SK-N-SH treated with all-trans-retinoic acid at 6 μM for 48 hours (cell line): ENCODE results near the gene AKAP8.

ENCODE experiments used
- ATAC-seq: fragments of 200-7000 bp; cut with Tn5 transposase; 3 replicates; pipeline ENCODE4 v1.9.1; 2020; ENCODE audit warnings: mild to moderate bottlenecking, moderate library complexity
- ARNTL ChIP-seq: fragments of 450-650 bp; formaldehyde crosslinking; IDR thresholded peaks from 2 replicates; pipeline ENCODE4 v1.5.0; 2020; ENCODE audit warnings: low read depth, mild to moderate bottlenecking, moderate library complexity, borderline replicate concordance
- BACH2 ChIP-seq: fragments of 250-450 bp; sonication (Bioruptor Pico); IDR thresholded peaks from 2 replicates; pipeline ENCODE4 v1.9.0; 2021; ENCODE audit warnings: mild to moderate bottlenecking, borderline replicate concordance
- CREB5 ChIP-seq: fragments of 250-450 bp; sonication (Bioruptor Pico); IDR thresholded peaks from 2 replicates; pipeline ENCODE4 v1.5.1; 2020; ENCODE audit warnings: low read depth, mild to moderate bottlenecking, moderate library complexity
- CSDC2 ChIP-seq: fragments of 250-450 bp; sonication (Bioruptor Pico); IDR thresholded peaks from 2 replicates; pipeline ENCODE4 v1.5.0; 2020; ENCODE audit warnings: mild to moderate bottlenecking, moderate library complexity
- CSRNP3 ChIP-seq: fragments of 250-450 bp; sonication (Bioruptor Pico); IDR thresholded peaks from 2 replicates; pipeline ENCODE4 v1.5.1; 2021; ENCODE audit warnings: mild to moderate bottlenecking, moderate library complexity
- ESRRG ChIP-seq: fragments of 250-450 bp; sonication (Bioruptor Pico); IDR thresholded peaks from 2 replicates; pipeline ENCODE4 v1.6.1; 2021; ENCODE audit warnings: mild to moderate bottlenecking
- GLIS3 ChIP-seq: fragments of 250-450 bp; sonication (Bioruptor Pico); IDR thresholded peaks from 2 replicates; pipeline ENCODE4 v1.5.0; 2020; ENCODE audit warnings: mild to moderate bottlenecking, moderate library complexity
- ISL1 ChIP-seq: fragments of 250-450 bp; sonication (Bioruptor Pico); IDR thresholded peaks from 2 replicates; pipeline ENCODE4 v2.1.2; 2022; ENCODE audit warnings: mild to moderate bottlenecking, moderate library complexity
- OSR1 ChIP-seq: fragments of 250-450 bp; sonication (Bioruptor Pico); IDR thresholded peaks from 2 replicates; pipeline ENCODE4 v1.8.0; 2022; ENCODE audit warnings: moderate library complexity, mild to moderate bottlenecking, inconsistent platforms
- PPARA ChIP-seq: fragments of 250-450 bp; sonication (Bioruptor Pico); IDR thresholded peaks from 2 replicates; pipeline ENCODE4 v1.5.0; 2020; ENCODE audit warnings: mild to moderate bottlenecking, borderline replicate concordance
- SNAI2 ChIP-seq: fragments of 250-450 bp; sonication (Bioruptor Pico); IDR thresholded peaks from 2 replicates; pipeline ENCODE4 v1.5.0; 2020; ENCODE audit warnings: mild to moderate bottlenecking, moderate library complexity
- TOX ChIP-seq: fragments of 250-450 bp; sonication (Bioruptor Pico); IDR thresholded peaks from 2 replicates; pipeline ENCODE4 v1.8.0; 2021; ENCODE audit warnings: mild to moderate bottlenecking, moderate library complexity, borderline replicate concordance
- TSHZ2 ChIP-seq: fragments of 250-450 bp; sonication (Bioruptor Pico); IDR thresholded peaks from 2 replicates; pipeline ENCODE4 v1.5.0; 2020; ENCODE audit warnings: mild to moderate bottlenecking, moderate library complexity
- ZC3H10 ChIP-seq: fragments of 250-450 bp; sonication (Bioruptor Pico); IDR thresholded peaks from 2 replicates; pipeline ENCODE4 v1.5.1; 2021; ENCODE audit warnings: mild to moderate bottlenecking, moderate library complexity
- ZFP3 ChIP-seq: fragments of 250-450 bp; sonication (Bioruptor Pico); IDR thresholded peaks from 2 replicates; pipeline ENCODE4 v1.5.0; 2020; ENCODE audit warnings: mild to moderate bottlenecking, moderate library complexity
- ZFP30 ChIP-seq: fragments of 450-650 bp; formaldehyde crosslinking; IDR thresholded peaks from 2 replicates; pipeline ENCODE4 v1.5.0; 2022; ENCODE audit warnings: mild to moderate bottlenecking, moderate library complexity
- ZNF565 ChIP-seq: fragments of 450-650 bp; formaldehyde crosslinking; conservative IDR thresholded peaks from 2 replicates; pipeline ENCODE4 v1.5.0; 2020; ENCODE audit warnings: low read depth, mild to moderate bottlenecking, moderate library complexity
- ZNF70 ChIP-seq: fragments of 450-650 bp; formaldehyde crosslinking; IDR thresholded peaks from 2 replicates; pipeline ENCODE4 v1.5.0; 2020; ENCODE audit warnings: mild to moderate bottlenecking, moderate library complexity
- ZNF8 ChIP-seq: fragments of 450-650 bp; formaldehyde crosslinking; IDR thresholded peaks from 2 replicates; pipeline ENCODE4 v1.5.0; 2020; ENCODE audit warnings: mild to moderate bottlenecking, moderate library complexity
- TF ChIP-seq, protein P1 (sequence below): fragments of 250-450 bp; sonication (Bioruptor Pico); IDR thresholded peaks from 2 replicates; pipeline ENCODE4 v1.8.0; 2020; ENCODE audit warnings: mild to moderate bottlenecking, moderate library complexity, borderline replicate concordance
- TF ChIP-seq, protein P2 (sequence below): fragments of 250-450 bp; sonication (Bioruptor Pico); IDR thresholded peaks from 2 replicates; pipeline ENCODE4 v1.8.0; 2021; ENCODE audit warnings: low read depth, mild to moderate bottlenecking, moderate library complexity, borderline replicate concordance

AKAP8 gene

GRCh38 chr19:15398501-15399233, 19.1 kb upstream of the AKAP8 start:
- no peak; the same call in 2 of the 3 replicates for ATAC-seq
- TF ChIP-seq GLIS3 (no peak), CSRNP3 (CRISPR knock-in tag) (no peak), ZNF565 (CRISPR knock-in tag) (no peak), ZC3H10 (CRISPR knock-in tag) (no peak), TOX (CRISPR knock-in tag) (no peak), ARNTL (CRISPR knock-in tag) (no peak)
- TF ChIP-seq, protein P1, sequence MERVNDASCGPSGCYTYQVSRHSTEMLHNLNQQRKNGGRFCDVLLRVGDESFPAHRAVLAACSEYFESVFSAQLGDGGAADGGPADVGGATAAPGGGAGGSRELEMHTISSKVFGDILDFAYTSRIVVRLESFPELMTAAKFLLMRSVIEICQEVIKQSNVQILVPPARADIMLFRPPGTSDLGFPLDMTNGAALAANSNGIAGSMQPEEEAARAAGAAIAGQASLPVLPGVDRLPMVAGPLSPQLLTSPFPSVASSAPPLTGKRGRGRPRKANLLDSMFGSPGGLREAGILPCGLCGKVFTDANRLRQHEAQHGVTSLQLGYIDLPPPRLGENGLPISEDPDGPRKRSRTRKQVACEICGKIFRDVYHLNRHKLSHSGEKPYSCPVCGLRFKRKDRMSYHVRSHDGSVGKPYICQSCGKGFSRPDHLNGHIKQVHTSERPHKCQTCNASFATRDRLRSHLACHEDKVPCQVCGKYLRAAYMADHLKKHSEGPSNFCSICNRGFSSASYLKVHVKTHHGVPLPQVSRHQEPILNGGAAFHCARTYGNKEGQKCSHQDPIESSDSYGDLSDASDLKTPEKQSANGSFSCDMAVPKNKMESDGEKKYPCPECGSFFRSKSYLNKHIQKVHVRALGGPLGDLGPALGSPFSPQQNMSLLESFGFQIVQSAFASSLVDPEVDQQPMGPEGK: no peak
- TF ChIP-seq, protein P2, sequence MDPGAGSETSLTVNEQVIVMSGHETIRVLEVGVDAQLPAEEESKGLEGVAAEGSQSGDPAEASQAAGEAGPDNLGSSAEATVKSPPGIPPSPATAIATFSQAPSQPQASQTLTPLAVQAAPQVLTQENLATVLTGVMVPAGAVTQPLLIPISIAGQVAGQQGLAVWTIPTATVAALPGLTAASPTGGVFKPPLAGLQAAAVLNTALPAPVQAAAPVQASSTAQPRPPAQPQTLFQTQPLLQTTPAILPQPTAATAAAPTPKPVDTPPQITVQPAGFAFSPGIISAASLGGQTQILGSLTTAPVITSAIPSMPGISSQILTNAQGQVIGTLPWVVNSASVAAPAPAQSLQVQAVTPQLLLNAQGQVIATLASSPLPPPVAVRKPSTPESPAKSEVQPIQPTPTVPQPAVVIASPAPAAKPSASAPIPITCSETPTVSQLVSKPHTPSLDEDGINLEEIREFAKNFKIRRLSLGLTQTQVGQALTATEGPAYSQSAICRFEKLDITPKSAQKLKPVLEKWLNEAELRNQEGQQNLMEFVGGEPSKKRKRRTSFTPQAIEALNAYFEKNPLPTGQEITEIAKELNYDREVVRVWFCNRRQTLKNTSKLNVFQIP (CRISPR knock-in tag): no peak

DNA sequence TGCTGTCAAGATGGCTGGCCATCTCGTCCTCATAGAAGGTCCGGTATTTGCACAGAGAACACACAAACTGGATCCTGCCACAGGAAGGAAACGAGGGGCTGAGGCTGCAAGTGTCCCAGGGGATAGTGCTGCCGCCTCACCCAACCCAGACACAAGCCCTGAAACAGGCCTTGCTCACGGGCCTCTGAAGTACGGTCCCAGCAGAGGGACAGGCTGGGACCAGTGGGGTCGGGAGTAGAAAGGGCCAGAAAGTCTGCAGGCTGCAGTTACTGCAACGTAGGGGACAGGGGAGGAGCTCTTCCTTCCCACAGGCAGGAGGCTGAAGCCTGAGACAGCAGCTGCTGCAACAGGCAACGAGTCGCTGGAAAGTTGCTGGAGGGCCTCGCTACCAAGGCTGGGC, 18.2 kb upstream of the AKAP8 start:
- no peak for TF ChIP-seq OSR1 (CRISPR knock-in tag)
- TF ChIP-seq TOX (CRISPR knock-in tag): no peak
- TF ChIP-seq PPARA (CRISPR knock-in tag): no peak
- no peak for TF ChIP-seq ISL1 (CRISPR knock-in tag)
- TF ChIP-seq ARNTL (CRISPR knock-in tag): no peak
- no peak for TF ChIP-seq ZNF8 (CRISPR knock-in tag)
- no peak for TF ChIP-seq SNAI2 (CRISPR knock-in tag)
- ATAC-seq: no peak

DNA sequence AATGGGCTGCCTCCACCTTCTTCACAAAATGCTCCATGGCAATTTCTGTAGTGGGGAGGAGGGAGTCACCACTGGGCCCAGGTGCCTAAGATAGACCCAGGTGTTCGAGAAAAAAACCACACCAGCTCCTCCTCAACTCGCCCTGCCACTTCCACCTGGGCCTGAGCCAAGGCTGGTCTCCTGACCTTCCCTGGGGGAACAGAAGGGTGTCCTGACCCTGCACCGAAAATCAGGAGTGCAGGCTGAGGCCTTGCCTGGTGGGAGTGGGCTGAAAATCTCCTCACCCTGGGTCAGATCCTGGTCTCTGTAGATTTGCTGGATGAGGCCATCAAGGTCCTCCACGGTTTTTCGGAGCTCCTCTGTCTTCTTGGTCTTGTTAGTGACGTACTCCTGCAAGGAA, 17.6 kb upstream of the AKAP8 start:
- no peak for TF ChIP-seq ZNF70
- no peak for TF ChIP-seq BACH2 (CRISPR knock-in tag)
- no peak for TF ChIP-seq SNAI2 (CRISPR knock-in tag)
- TF ChIP-seq ZFP3: no peak
- no peak for TF ChIP-seq CSDC2 (CRISPR knock-in tag)
- no peak for TF ChIP-seq ESRRG (CRISPR knock-in tag)
- TF ChIP-seq ZFP30: no peak
- no peak for TF ChIP-seq ZNF8 (CRISPR knock-in tag)
- TF ChIP-seq, protein P2 (CRISPR knock-in tag): no peak
- TF ChIP-seq TSHZ2: no peak
- TF ChIP-seq PPARA (CRISPR knock-in tag): no peak
- TF ChIP-seq CSRNP3 (CRISPR knock-in tag): no peak
- no peak for TF ChIP-seq ISL1 (CRISPR knock-in tag)
- no peak for TF ChIP-seq ZNF565 (CRISPR knock-in tag)
- TF ChIP-seq TOX (CRISPR knock-in tag): no peak
- TF ChIP-seq GLIS3: no peak
- TF ChIP-seq CREB5: no peak
- TF ChIP-seq, all 23 proteins: peak for 0
- no peak for ATAC-seq
